Measurements from ENCODE around the gene GOLGA6L26.
"Not testable (repeated sequence)": the region's sequence is repeated elsewhere in the genome, so short reads cannot be mapped to it uniquely, and the experiment has no call there.

- not testable (repeated sequence) for TF ChIP-seq EZH2 (IDR thresholded peaks at IDR 0.05; ENCODE audit: borderline replicate concordance, insufficient read depth, low read depth, low read length, poor library complexity, severe bottlenecking); CTCF (IDR thresholded peaks at IDR 0.05)
Measured at GRCh38 chr15:23372891-23373600, 39.0 kb upstream of the GOLGA6L26 start.

Measured in B cell (primary cell).